Right atrium auricular region (tissue), 2 donors: ENCODE data around the gene CARS2. TPM values are rescaled to one million over a fixed set of nuclear protein-coding genes. Genes with fewer than 3 reads are reported as not detected.

Experiments
- DNase-seq: peaks from one replicate; pipeline ENCODE4 v3.0.0-alpha.2; 2019; ENCODE audit warnings: low spot score
- H3K27ac ChIP-seq, 2 donors: fragments of 200-600 bp; sonication (generic); 1 replicate in 1 of 2; 2 replicates in 1 of 2; pipeline ENCODE4 v1.5.1; 2016 to 2019
- H3K27me3 ChIP-seq, 2 donors: fragments of 200-600 bp; sonication (generic); one replicate each; pipeline versions ENCODE4 v1.5.1 to v1.6.0; 2017 to 2019
- H3K36me3 ChIP-seq: fragments of 200-600 bp; sonication (generic); one replicate; pipeline ENCODE4 v1.5.1; 2016
- H3K4me1 ChIP-seq, 2 donors: fragments of 200-600 bp; sonication (generic); one replicate each; pipeline versions ENCODE4 v1.5.1 to v1.6.0; 2017 to 2019
- H3K4me3 ChIP-seq, 2 donors: fragments of 200-600 bp; sonication (generic); 1 replicate in 1 of 2; 2 replicates in 1 of 2; pipeline ENCODE4 v1.5.1; 2017 to 2019; ENCODE audit warnings: mild to moderate bottlenecking in 1 of 2, moderate library complexity in 1 of 2
- H3K9me3 ChIP-seq, 2 donors: fragments of 200-600 bp; sonication (generic); one replicate each; pipeline ENCODE4 v1.5.1; 2019
- CTCF ChIP-seq, 2 donors: fragments of 200-600 bp; sonication (generic); IDR thresholded peaks; one replicate each; pipeline ENCODE4 v1.5.1; 2019; ENCODE audit warnings: antibody characterized with exemption in 2 of 2
- total RNA-seq, 2 donors: library from RNA; depleted of rRNA; stranded (reverse); fragments of >200 nt; gene quantifications; one replicate each; pipeline ENCODE4 v1.1.0, GENCODE V29; 2016

The CARS2 gene
- total RNA-seq, 2 donors from 2014 or later: 28.5 to 30.7 TPM

GRCh38 chr13:110665491-110666254 lies 40.2 kb downstream of the CARS2 start:
- no peaks in the 10 kb centered on the region for H3K4me1 ChIP-seq
- H3K4me3 ChIP-seq: no peak overlapping the region
- no peak overlapping the region for H3K27ac ChIP-seq
- no peak for DNase-seq
- no peaks in the 10 kb centered on the region for H3K9me3 ChIP-seq
- H3K36me3 ChIP-seq: peaks cover 57% of the 10 kb centered on the region
- TF ChIP-seq CTCF (IDR thresholded peaks at IDR 0.05): no peak
- H3K27me3 ChIP-seq: no peaks in the 10 kb centered on the region

- no peak for DNase-seq
- Histone ChIP-seq H3K36me3 (peaks cover 49% of the 10 kb centered on the region), H3K27ac (no peak overlapping the region), H3K4me3 (no peak overlapping the region), H3K4me1 (no peaks in the 10 kb centered on the region), H3K27me3 (no peaks in the 10 kb centered on the region), H3K9me3 (peaks cover 0 to 5% of the 10 kb centered on the region in 2 donors)
- TF ChIP-seq CTCF (IDR thresholded peaks at IDR 0.05): no peak
Observed at GRCh38 chr13:110664673-110665072, 41.2 kb downstream of the CARS2 start.

- TF ChIP-seq CTCF (IDR thresholded peaks at IDR 0.05): no peak
- H3K4me3 ChIP-seq: no peak overlapping the region
- peaks cover 0 to 5% of the 10 kb centered on the region in 2 donors for H3K9me3 ChIP-seq
- H3K4me1 ChIP-seq: no peaks in the 10 kb centered on the region
- peaks cover 43% of the 10 kb centered on the region for H3K36me3 ChIP-seq
- no peak overlapping the region for H3K27ac ChIP-seq
- no peak for DNase-seq
- no peaks in the 10 kb centered on the region for H3K27me3 ChIP-seq
Observed at GRCh38 chr13:110664041-110664440, 41.9 kb downstream of the CARS2 start.

- DNase-seq: no peak
Observed at GRCh38 chr13:110663491-110663890, 42.4 kb downstream of the CARS2 start.

GRCh38 chr13:110662777-110663443 lies 43.0 kb downstream of the CARS2 start:
- no peak overlapping the region for H3K27ac ChIP-seq
- no peak for DNase-seq
- H3K9me3 ChIP-seq: peaks cover 0 to 5% of the 10 kb centered on the region in 2 donors
- no peaks in the 10 kb centered on the region for H3K4me1 ChIP-seq
- TF ChIP-seq CTCF (IDR thresholded peaks at IDR 0.05): no peak
- H3K36me3 ChIP-seq: peaks cover 40% of the 10 kb centered on the region
- no peaks in the 10 kb centered on the region for H3K27me3 ChIP-seq
- H3K4me3 ChIP-seq: no peak overlapping the region

More at GRCh38 chr13:110663491-110663890, 42.4 kb downstream of the CARS2 start:
- Histone ChIP-seq H3K4me3 (no peak overlapping the region), H3K27me3 (no peaks in the 10 kb centered on the region), H3K4me1 (no peaks in the 10 kb centered on the region), H3K27ac (no peak overlapping the region), H3K9me3 (peaks cover 0 to 5% of the 10 kb centered on the region in 2 donors), H3K36me3 (peaks cover 40% of the 10 kb centered on the region)
- TF ChIP-seq CTCF (IDR thresholded peaks at IDR 0.05): no peak
